GM18502 (cell line): Measurements from ENCODE around the gene PPP2R2C.

Source experiments
- ATAC-seq: cut with Tn5 transposase; IDR thresholded peaks from one replicate; pipeline ENCODE4 v1.9.1; 2021; ENCODE audit warnings: mild to moderate bottlenecking; ENCODE audit not compliant: unreplicated experiment, poor library complexity

Gene PPP2R2C

DNA sequence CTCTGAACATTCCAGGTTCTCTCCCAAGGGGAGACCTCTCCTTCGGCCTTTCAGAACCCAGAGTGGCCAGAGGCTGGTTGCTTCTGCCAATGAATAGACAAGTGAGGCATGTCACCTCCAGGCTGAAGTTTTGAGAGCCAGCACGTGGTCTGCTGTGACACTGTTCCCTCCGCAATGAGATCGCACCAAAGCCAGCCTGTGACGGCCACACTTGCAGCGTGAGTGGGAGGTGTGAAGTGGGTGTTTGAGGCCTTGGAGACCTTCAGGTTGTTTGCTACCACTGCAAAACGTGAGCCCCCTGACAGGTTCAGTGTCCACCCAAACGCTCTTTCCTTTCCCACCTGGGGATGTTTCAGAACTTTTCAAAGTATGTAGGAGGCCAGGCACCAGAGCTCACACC, 121.8 kb downstream of the PPP2R2C start:
- ATAC-seq, result no peak

DNA sequence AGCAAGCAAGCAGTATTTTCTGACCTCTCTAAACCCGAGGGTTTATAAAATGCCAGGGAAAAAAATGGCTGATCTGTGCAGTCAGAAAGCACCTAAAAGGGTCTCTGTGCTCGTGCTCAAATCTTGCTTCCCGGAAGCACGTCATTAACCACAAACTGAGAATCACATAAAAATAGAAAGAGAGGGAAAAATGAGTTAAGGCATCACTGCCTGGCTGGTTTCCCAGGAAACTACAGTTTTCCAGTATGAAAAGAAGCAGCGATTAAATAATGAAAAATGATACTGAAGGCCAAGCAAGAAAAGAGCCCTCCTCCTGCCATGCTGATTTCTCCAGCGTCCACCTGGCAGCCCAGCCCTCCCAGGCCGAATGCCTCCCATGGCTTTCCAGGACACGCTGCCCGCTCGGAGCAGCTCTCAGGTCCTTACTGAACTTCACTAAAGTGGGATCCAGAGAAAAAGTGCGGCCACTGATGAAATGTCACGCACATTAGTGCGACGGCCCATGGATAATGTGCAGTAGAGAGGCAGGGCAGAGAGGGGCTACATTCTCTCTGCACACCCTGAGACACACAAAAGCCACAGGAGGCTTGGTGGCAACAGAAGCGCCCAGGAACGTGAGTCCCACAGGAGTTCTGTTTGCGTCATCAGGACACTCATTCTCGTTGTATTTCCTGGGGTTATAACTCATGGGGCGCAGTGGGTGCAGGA, 122.4 kb downstream of the PPP2R2C start:
- no peak for ATAC-seq

DNA sequence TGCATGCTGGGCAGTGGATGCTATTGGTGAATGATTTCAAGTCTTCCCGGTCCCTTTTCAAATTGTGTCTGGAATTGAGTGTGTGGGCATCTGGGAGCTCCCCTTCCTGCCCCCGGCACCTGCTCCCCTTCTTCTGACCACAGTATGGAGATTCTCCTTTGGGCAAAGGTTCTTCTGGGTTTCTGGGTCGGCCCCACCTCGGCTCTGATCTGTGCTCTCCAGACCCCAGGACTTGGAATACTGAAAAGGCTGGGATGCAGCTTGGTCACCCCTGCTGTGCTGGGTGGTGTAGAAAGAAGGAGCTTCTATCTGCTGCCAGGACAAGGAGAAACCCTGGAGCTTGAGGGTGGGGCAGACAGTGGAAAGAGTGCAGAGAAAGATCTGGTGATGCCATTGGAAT, 124.0 kb downstream of the PPP2R2C start:
- no peak for ATAC-seq

DNA sequence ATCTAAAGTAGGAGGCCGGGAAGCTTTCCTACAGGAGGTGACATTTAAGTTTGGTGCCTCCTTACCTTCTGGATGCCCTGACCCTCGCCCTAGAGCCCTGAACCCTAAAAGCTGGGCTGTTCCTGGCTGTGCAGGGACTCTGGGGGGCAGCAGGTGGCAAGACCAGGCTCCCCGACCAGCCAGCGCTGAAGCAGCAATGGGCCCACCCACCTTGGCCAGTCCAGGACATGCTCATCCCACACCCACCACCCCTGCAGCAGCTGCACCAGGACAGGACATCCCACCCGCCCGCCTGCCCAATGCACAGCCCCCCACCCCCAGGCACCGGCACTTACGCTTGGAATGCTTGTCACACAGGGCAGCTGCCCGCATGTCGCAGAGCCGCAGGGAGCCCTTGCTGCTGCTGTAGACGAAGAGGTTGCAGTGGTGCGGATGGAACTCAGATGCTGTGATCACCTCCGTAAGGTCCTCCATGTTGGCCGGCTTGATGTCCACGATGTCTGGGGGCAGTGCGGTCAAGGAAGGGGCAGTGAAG, 124.8 kb downstream of the PPP2R2C start:
- ATAC-seq, result no peak

DNA sequence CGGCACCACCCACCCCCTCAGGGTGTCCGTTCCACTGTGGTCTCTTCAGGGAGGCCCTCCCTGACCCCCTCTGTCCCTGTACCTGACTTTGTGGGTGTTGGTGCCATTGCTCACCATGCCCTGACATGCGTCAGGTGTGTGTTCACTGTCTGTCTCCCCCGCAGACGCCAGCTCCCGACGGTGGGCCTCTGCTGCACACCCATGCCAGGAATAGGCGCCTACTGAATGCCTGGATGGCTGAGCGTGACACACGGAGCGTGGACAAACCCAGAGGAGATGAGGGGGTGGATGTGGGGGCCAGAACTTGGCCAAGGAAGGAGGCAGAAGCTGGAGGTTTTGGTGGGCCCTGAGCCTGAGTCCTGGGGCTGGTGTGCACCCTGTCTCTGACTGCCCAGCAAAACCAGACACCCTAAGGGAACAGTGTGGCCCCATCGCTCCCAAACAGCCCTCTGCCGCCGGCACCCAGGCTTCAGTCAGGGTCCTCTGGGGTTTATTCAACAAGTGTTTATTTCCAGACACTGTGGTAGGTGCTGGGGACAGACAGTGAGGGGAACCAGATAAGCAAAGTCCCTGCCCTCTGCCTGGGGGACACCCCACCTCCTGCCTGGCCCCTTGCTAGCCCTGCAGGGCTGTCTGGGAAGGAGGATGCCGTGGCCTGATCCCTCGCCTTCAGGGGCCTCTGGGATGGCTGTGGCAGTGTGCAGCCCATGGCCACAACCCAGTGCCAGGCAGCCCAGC, 125.9 kb downstream of the PPP2R2C start:
- ATAC-seq, result no peak

DNA sequence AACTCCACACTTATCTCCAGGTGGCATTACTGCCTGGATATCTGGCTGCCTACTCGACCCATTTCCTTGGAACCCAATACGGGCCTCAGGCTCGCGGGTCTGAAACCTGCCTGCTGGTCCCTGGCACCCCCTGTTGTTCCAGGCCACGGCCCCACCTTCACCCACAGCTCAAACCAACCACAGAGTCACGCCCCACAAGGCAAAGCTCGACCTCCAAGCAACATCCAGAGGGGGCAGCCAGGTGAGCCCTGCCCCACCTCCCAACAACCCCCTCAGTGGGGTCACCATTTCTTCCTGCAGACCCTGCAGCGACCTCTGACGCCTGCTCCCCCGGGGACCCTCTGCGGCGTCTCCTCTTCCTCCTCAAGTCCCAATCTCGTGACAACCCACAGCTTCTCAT, 126.5 kb downstream of the PPP2R2C start:
- no peak for ATAC-seq

DNA sequence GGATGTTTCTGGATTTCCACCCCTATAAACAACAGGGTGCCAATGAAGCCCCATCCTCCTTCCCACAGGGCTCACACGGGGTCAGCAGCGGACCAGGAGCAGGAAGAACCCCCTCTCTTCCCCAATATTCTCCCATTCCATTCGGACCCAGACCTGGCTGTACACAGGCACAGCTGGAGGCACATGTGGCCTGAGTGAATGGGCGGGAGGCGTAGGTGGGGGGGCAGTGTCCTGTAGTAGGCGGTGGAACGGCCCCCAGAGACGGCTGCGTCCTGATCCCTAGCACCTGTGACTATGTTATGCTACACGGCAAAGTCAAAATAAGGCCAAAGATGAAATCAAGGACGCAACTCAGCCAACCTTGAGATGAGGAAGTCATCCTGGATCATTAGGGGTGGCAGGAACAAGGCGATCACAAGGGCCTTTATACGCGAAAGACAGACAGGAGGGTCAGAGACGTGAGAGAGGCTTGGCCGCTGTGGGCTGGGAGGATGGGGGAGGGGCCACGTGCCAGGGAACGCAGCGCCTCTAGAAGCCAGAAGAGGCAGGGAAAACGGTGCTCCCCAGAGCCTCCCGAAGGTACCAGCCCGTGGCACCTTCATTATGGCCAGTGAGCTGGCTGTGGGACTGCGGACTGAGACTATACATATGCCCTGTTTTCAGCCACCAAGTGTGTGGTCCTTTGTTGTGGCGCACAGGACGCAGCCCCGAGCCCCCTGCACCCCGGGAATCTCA, 127.2 kb downstream of the PPP2R2C start:
- ATAC-seq, result no peak

DNA sequence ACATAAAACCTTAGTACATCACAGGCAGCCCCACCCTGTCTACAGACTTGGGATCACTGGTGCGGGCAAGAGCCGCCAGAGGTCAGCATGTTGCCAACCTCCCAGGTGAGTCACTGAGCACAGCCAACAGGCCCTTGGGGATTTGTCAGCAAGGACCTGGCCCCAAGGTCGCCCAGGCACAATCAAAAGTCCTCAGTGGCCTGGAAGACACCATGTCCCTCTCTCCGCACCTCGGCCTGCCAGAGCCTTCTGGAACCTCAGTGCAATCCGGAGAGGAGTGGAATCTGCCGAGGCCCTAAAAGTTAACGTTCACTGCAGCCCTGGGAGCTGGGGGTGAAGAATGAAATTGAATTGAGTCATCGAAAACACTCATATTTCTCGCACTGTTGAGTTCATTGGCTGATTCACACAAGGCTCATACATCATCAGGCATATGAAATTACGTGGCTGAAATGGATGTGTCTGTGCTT, 128.4 kb downstream of the PPP2R2C start:
- no peak for ATAC-seq

DNA sequence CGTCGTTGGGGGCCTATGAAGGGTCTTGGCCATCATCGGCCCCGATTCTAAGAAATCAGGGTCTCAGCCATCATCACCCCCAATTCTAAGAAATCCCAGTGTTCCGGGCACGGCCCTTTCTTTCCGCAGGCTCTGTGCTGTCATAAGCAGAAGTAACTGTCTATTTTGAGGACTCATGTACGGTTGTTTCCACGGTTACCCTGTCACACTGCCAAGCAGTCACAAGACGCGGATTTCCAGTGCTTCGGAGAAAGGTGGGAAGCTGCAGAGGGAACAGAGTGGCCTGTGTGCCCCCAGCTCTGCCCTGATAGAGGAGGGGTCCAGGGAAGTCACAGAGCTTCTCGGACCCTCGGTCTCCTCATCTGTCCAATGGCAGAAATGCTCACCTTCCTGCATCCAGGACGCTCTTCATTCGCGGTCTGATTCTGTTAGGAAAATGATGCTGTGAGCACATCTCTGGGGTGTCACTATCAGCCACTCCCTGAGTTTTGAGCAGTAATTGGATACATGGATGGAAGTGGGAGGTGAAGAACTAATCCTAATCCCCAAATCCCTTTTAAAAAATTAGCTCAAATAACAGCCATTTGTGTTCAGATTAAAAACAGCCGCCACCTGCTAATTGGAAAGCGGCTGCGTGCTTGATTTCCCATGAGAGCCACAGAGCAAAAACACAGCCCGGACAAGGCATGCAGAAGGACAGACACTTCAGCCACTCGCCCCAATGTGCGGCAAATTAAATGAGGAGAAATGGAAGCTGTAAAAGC, 129.7 kb downstream of the PPP2R2C start:
- no peak for ATAC-seq

DNA sequence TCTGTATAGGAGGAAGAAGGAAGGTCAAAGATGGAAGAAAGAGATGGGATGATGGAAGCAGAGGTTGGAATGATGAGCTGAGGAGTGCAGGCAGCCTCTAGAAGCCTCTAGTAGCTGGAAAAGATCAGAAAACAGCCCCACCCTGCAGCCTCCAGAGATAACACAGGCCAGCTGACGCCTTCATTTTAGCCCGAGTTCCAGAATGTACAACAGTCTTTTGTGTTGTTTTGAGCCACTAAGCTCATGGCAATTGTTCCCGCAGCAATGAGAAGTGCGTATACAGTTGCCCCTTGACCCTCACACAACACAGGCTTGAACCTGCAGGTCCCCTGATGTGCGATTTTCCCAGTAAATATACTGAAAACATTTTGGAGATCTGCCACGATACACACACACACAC, 130.7 kb downstream of the PPP2R2C start:
- ATAC-seq, result no peak

DNA sequence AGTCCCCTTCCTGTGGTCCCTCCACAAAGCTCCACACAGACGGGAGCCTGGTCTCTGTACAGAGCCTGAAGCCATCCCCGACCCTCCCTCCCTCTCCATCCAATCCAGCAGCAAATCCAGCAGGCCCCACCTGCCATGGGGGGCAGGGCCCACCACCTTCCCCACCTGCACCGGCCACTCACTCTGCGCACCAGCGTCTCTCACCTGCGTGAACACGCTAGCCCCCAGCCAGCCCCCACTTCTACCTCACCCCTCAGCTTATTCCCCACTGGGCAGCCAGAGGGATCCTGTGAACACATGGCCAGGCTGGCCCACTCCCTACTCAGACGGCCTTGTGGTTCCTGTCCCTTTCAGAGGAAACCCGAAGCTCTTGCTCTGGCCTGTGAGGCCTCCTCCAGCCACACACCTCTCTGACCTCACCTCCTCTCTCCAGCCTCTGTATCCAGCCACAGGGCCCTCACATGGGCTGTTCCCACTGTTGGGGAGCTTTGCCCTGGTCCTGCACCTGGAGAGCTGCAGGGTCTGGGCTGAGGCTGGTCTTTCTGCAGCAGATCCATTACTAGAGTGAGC, 131.9 kb downstream of the PPP2R2C start:
- no peak for ATAC-seq

DNA sequence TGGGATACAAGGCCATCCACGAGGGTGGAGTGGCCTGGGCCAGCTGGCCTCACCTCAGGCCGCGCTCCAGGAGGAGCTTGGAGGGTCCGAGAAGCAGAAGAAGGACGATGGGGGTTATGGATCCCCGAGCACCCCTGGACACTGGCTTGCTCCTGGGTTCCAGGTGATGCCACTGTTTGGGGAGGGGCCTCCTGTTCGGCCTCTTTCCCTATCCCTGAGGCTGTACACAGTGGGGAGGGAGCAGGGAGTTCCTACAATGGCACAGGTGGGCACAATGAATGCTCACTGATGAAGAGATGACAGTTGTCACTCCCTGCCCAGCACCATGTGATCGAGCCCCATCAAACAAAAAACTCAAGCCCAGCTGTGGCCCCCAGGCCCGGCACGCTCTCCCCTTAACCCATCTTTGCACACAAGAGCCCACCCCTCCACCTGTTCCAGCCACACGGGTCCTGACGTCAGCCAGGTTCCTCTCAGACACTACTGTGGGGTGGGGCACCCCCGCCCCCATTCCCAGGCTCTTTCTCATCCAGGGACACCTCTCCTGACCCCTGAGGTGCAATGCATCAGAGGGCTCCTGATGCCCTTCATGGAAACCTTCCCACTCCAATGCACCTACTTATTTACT, 132.5 kb downstream of the PPP2R2C start:
- ATAC-seq, result no peak

DNA sequence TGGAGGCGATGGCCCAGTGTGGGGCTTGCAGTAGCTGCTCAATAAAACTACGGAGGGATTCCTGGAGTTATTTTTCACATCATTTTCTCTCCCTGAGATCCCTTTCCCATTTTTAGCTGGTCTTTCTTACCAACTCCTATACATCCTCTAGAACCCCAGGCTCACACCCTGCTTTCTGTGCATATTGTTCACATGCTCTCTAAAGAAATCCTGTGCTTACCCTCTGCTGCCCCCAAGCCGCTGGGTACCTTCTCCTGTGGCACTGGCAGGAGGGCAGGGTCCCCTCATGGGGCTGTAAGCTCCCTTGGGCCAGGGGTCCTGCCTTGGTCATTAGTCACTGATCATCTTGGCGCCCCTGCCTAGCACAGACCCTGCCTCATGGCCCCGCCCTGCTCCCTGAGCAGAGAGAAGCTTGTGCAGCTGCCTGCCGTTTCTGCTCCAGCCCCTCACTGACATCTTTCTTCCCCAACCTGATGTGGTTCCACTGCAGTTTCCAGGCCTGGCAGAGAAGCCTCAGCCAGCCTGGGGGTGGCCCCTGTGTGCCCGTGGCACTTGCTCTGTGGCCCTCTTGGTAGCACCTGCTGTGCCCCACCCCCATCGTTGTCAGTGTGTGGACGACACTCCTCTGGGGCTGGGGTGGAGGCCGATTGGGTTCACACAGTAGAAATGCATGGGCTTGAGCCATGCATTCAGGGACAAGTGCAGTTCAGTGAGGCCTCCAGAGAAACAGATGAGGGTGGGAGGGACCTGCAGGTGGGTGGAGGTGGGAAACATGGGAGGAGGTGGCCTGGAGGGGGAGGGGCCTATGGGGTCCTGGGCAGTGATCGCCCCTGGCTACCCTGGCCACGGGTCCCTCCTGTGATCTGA, 133.2 kb downstream of the PPP2R2C start:
- no peak for ATAC-seq

DNA sequence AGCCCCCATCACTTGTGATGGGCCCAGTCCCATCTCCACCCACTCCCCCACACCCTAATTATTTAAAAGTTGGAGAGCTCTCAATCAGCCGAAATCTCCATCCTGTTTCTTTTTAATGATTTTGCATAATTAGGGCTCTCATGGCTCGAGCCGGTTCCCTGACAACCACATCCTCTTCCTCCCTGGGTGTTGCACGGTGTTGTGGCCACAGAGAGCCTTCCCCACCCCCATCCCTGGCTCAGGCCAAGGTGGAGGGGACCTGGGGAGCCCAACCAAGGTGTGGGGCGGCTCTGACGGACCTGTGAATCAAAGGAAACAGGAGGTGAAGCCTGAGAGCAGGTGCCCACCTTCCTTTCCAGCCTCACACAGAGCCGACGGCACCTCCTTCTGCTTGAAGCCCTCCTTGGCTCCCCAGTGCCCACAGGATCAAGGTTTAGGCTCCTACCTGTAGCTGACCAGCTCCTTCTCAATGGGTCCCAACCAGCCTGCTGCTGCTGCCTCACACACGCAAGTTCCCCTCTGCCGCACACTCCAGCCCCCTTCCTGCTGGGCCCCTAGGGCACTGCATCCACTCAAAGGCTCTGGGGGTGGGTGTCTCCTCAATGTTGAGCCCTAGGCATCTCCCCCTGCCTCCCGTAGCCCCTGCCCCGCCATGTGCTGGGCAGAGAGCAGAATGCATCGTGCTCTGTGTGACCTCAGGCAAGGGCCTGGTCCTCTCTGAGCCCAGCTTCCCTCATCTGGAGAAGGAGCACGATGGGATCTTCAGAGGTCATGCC, 134.1 kb downstream of the PPP2R2C start:
- ATAC-seq, result no peak

DNA sequence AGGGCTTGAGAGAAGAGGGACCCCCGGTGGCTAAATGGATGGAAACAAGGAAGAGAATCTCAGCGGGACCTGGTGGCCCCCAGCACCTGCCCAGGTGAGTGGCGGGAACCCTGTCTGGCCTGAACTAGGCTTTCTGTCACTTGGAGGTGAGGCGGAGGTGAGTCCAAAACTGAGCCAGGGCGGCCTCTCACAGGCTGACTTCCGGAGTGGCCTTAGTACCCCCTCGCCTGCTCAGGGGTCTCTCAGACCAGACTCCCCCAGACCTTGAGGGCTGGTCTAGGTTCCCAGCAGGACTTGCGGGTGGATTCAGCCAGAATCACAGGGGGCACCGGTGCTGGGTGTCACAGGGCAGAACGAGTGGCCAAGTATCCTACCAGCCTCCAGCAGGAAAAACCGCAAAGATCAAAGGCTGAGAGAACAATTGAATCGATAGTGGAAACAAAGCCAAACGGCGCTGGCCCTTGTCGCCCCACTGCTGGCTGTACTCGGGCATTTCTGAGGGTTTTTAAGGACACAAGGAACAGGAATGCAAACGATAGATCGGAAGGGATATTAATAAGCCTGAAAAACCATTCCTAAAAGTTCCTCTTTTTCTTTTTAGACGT, 135.0 kb downstream of the PPP2R2C start:
- ATAC-seq, result no peak

DNA sequence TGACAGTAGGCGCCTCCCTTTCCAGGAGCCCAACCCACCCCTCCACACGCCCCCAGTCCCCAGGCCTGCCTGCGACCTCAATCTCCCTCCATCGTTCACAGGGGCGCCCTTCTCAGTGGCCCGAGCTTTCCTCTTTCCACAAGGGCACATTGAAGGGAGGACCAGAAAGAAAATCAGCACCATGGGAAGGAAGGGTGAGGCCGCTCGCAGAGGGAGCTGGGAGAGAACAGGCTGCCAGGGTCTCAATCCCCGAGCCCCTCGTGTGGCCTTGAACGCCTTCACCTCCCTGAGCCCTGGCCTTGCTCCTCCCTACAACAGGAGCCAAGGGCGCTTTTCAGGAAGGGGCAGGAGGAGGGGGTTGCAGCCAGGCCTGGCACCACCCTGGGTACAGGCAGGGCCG, 136.2 kb downstream of the PPP2R2C start:
- no peak for ATAC-seq

DNA sequence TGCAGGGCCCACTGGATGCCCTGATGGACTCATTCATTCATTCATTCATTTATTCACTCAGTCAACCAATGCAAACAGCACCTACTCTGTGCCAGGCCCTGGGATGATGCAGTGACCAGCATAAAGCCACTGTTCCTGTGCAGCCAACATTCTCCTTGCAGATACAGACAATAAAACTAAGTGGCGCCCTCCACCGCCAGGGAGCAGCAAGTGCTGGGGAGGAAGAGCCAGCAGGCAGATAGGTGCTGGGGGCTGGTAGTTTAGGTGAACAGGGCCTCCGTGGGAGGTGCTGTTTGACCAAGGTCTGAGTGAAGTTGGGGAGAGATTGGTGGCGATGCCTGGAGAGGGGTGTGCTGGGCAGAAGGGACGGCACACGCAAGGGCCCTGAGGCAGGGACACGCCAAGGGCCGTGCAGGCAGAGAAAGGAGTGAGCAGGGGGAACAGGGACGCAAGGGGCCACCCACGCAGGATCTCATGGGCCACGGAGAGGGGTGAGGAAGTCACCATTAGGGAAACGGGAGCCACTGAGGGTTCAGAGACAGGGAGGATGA, 137.3 kb downstream of the PPP2R2C start:
- ATAC-seq, result no peak
